IMR-90 (cell line): ENCODE results near the gene OAF. TPM values are rescaled to one million over a fixed set of nuclear protein-coding genes. Genes with fewer than 3 reads are reported as not detected.

ENCODE experiments used
- ATAC-seq: fragments of 200-7000 bp; cut with Tn5 transposase; 2 replicates; pipeline ENCODE4 v1.9.1; 2020; ENCODE audit warnings: low read depth, mild to moderate bottlenecking, moderate library complexity
- BruUV-seq: library from RNA; stranded (reverse); fragments of 400-500 nt; replicated peaks from 2 replicates; lab custom pipeline; 2021; lab: Mats Ljungman, UMichigan
- CTCF ChIA-PET: fragments of 300-600 bp; formaldehyde crosslinking; extraction: SDS; loops from one replicate; lab custom pipeline; 2021; ENCODE audit warnings: antibody characterized with exemption; lab: Yijun Ruan, JAX
- POLR2A ChIA-PET: fragments of 300-600 bp; sonication (Branson Sonifier 250); formaldehyde crosslinking; loops from one replicate; lab custom pipeline; 2022; ENCODE audit warnings: antibody characterized with exemption; ENCODE audit not compliant: unreplicated experiment; lab: Charles Lee
- DNase-seq: peaks from one replicate; pipeline ENCODE4 v3.0.0; 2013
- H2AFZ ChIP-seq: replicated peaks from 2 replicates; pipeline ENCODE3; 2013; ENCODE audit warnings: low read length, mild to moderate bottlenecking; ENCODE audit not compliant: poor library complexity
- H2AK5ac ChIP-seq: 2 replicates; pipeline ENCODE4 v1.6.1; 2013; ENCODE audit warnings: low read depth, low read length, inconsistent platforms
- H2AK9ac ChIP-seq: replicated peaks from 2 replicates; pipeline ENCODE3; 2013; ENCODE audit warnings: mild to moderate bottlenecking, low read depth, low read length, moderate library complexity; ENCODE audit not compliant: poor library complexity
- H2BK120ac ChIP-seq: 2 replicates; pipeline ENCODE4 v1.6.1; 2013; ENCODE audit warnings: low read depth, low read length, inconsistent platforms
- H2BK15ac ChIP-seq: 3 replicates; pipeline ENCODE4 v1.6.1; 2013; ENCODE audit warnings: low read depth, low read length, inconsistent platforms
- H2BK20ac ChIP-seq: 2 replicates; pipeline ENCODE4 v1.6.1; 2013; ENCODE audit warnings: low read depth, mild to moderate bottlenecking, inconsistent platforms, low read length, moderate library complexity
- H2BK5ac ChIP-seq: 2 replicates; pipeline ENCODE4 v1.6.1; 2013; ENCODE audit warnings: mild to moderate bottlenecking, low read depth, low read length, inconsistent platforms; ENCODE audit not compliant: poor library complexity, severe bottlenecking
- H3K14ac ChIP-seq: replicated peaks from 2 replicates; pipeline ENCODE4 v1.6.1; 2013; ENCODE audit warnings: low read depth, low read length, inconsistent platforms
- H3K18ac ChIP-seq: 2 replicates; pipeline ENCODE4 v1.6.1; 2013; ENCODE audit warnings: low read depth, low read length, control low read depth
- H3K23ac ChIP-seq: 2 replicates; pipeline ENCODE4 v1.6.1; 2013; ENCODE audit warnings: low read depth, low read length, inconsistent platforms
- H3K27ac ChIP-seq: 2 replicates; pipeline ENCODE4 v1.5.1; 2013; ENCODE audit warnings: mild to moderate bottlenecking, control low read depth, low read length; ENCODE audit not compliant: insufficient read depth
- H3K27me3 ChIP-seq: 2 replicates; pipeline ENCODE4 v1.6.1; 2013; ENCODE audit warnings: low read length; ENCODE audit not compliant: control insufficient read depth, insufficient read depth
- H3K36me3 ChIP-seq: 2 replicates; pipeline ENCODE4 v1.6.1; 2013; ENCODE audit warnings: low read length, mixed read lengths; ENCODE audit not compliant: control insufficient read depth, insufficient read depth
- H3K4ac ChIP-seq: 2 replicates; pipeline ENCODE4 v1.6.1; 2013; ENCODE audit warnings: low read depth, low read length, inconsistent platforms
- H3K4me1 ChIP-seq: 2 replicates; pipeline ENCODE4 v1.6.1; 2013; ENCODE audit warnings: low read length, mixed read lengths; ENCODE audit not compliant: control insufficient read depth, insufficient read depth
- H3K4me2 ChIP-seq: 2 replicates; pipeline ENCODE4 v1.6.1; 2013; ENCODE audit warnings: low read depth, mild to moderate bottlenecking, control low read depth, low read length, moderate library complexity
- H3K4me3 ChIP-seq: 2 replicates; pipeline ENCODE4 v1.5.1; 2013; ENCODE audit warnings: low read depth, mild to moderate bottlenecking, control low read depth, low read length, moderate library complexity; ENCODE audit not compliant: insufficient read depth
- H3K56ac ChIP-seq: 2 replicates; pipeline ENCODE4 v1.6.1; 2013; ENCODE audit warnings: low read length, inconsistent platforms; ENCODE audit not compliant: insufficient read depth; ENCODE audit errors: extremely low read depth
- H3K79me1 ChIP-seq, 2 experiments: 2 replicates each; pipeline ENCODE4 v1.6.1; 2013; ENCODE audit warnings: low read length in 2 of 2, inconsistent platforms in 1 of 2, low read depth in 1 of 2
- H3K9ac ChIP-seq: 2 replicates; pipeline ENCODE4 v1.6.1; 2013; ENCODE audit warnings: low read depth, low read length, control low read depth
- H3K9me1 ChIP-seq: 2 replicates; pipeline ENCODE4 v1.6.1; 2013; ENCODE audit warnings: low read length, inconsistent platforms; ENCODE audit not compliant: insufficient read depth
- H3K9me3 ChIP-seq: 2 replicates; pipeline ENCODE4 v1.6.1; 2013; ENCODE audit warnings: low read length; ENCODE audit not compliant: control insufficient read depth, insufficient read depth
- H4K20me1 ChIP-seq: 2 replicates; pipeline ENCODE4 v1.6.1; 2013; ENCODE audit warnings: low read length, inconsistent platforms; ENCODE audit not compliant: insufficient read depth
- H4K5ac ChIP-seq: 2 replicates; pipeline ENCODE4 v1.6.1; 2013; ENCODE audit warnings: mild to moderate bottlenecking, low read depth, low read length, control low read depth
- H4K8ac ChIP-seq, 2 experiments: 2 replicates each; pipeline ENCODE4 v1.6.1; 2013; ENCODE audit warnings: low read depth in 2 of 2, low read length in 2 of 2, control low read depth in 1 of 2, inconsistent platforms in 1 of 2
- H4K91ac ChIP-seq: 2 replicates; pipeline ENCODE4 v1.6.1; 2013; ENCODE audit warnings: low read depth, low read length, inconsistent platforms; ENCODE audit not compliant: insufficient read depth
- BHLHE40 ChIP-seq: fragments of 150-350 bp; IDR thresholded peaks from 2 replicates; pipeline ENCODE4 v1.6.1; 2016; ENCODE audit warnings: mild to moderate bottlenecking, low read depth, low read length
- CEBPB ChIP-seq: IDR thresholded peaks from 2 replicates; pipeline ENCODE4 v1.6.1; 2012; ENCODE audit warnings: low read depth, low read length, improper control_type of control experiment
- CHD1 ChIP-seq: IDR thresholded peaks from 2 replicates; pipeline ENCODE4 v1.6.1; 2012; ENCODE audit warnings: low read depth, low read length, improper control_type of control experiment
- FOS ChIP-seq: fragments of 150-350 bp; IDR thresholded peaks from 2 replicates; pipeline ENCODE4 v1.6.1; 2016; ENCODE audit warnings: low read depth, low read length
- MAFK ChIP-seq: IDR thresholded peaks from 2 replicates; pipeline ENCODE4 v1.6.1; 2012; ENCODE audit warnings: low read depth, low read length, improper control_type of control experiment
- MAZ ChIP-seq: IDR thresholded peaks from 2 replicates; pipeline ENCODE4 v1.6.1; 2012; ENCODE audit warnings: low read depth, mild to moderate bottlenecking, low read length, improper control_type of control experiment, moderate library complexity, borderline replicate concordance
- MXI1 ChIP-seq: IDR thresholded peaks from 2 replicates; pipeline ENCODE4 v1.6.1; 2012; ENCODE audit warnings: low read depth, mild to moderate bottlenecking, low read length, moderate library complexity, borderline replicate concordance
- NFE2L2 ChIP-seq: fragments of 150-350 bp; IDR thresholded peaks from 2 replicates; pipeline ENCODE4 v1.6.1; 2016; ENCODE audit warnings: low read depth, mild to moderate bottlenecking, low read length
- POLR2A ChIP-seq: IDR thresholded peaks from 2 replicates; pipeline ENCODE4 v1.6.1; 2012; ENCODE audit warnings: mild to moderate bottlenecking, low read depth, low read length
- RAD21 ChIP-seq: IDR thresholded peaks from 2 replicates; pipeline ENCODE4 v1.6.1; 2012; ENCODE audit warnings: low read length, improper control_type of control experiment
- RCOR1 ChIP-seq: IDR thresholded peaks from 2 replicates; pipeline ENCODE4 v1.6.1; 2012; ENCODE audit warnings: mild to moderate bottlenecking, low read length, improper control_type of control experiment; ENCODE audit not compliant: insufficient replicate concordance
- RFX5 ChIP-seq: IDR thresholded peaks from 2 replicates; pipeline ENCODE4 v1.8.0; 2012; ENCODE audit warnings: low read depth, mild to moderate bottlenecking, low read length, moderate library complexity
- SMC3 ChIP-seq: fragments of 150-350 bp; IDR thresholded peaks from 2 replicates; pipeline ENCODE4 v1.6.1; 2016; ENCODE audit warnings: low read depth, mild to moderate bottlenecking, antibody characterized with exemption, low read length, moderate library complexity
- WGBS, 2 experiments: methylation state at CpG; one replicate each; pipeline versions ENCODE4 v1.1.5 to v1.1.7; 2013; ENCODE audit warnings: missing lambda C conversion rate in 2 of 2; ENCODE audit not compliant: insufficient read length in 1 of 2; ENCODE audit errors: extremely low coverage in 2 of 2; 5-methylcytosine and 5-hydroxymethylcytosine counted together
- dilution Hi-C: fragments of 300-500 bp; cut with HindIII; formaldehyde crosslinking; loops from one replicate; pipeline ENCODE4 v1.14.3; 2018; ENCODE audit warnings: low sequenced_read_pairs; ENCODE audit not compliant: unreplicated experiment
- in situ Hi-C: fragments of 300-500 bp; cut with MboI; formaldehyde crosslinking; loops from 3 replicates; pipeline ENCODE4 v1.14.3; 2019; ENCODE audit warnings: low sequenced_read_pairs, inconsistent platforms, mixed read lengths
- intact Hi-C: fragments of 100-400 bp; cut with micrococcal nuclease; formaldehyde crosslinking; loops from 2 replicates; pipeline ENCODE4 v1.10.0; 2022
- polyA plus RNA-seq, 3 experiments: library from polyadenylated mRNA; depleted of rRNA; stranded (reverse); fragments of >200 nt; gene quantifications; 2 replicates each; pipeline ENCODE4 v1.2.3, GENCODE V29; 2012; ENCODE audit warnings: low replicate concordance in 1 of 3
- total RNA-seq: library from RNA; depleted of rRNA; stranded (reverse); fragments of >200 nt; gene quantifications from 2 replicates; pipeline ENCODE4 v1.2.3, GENCODE V29; 2012
- TF ChIP-seq, protein P1 (sequence below): fragments of 150-350 bp; IDR thresholded peaks from 2 replicates; pipeline ENCODE4 v1.6.1; 2017; ENCODE audit warnings: mild to moderate bottlenecking, antibody characterized with exemption, low read length, low read depth
- TF ChIP-seq, protein P2 (sequence below): conservative IDR thresholded peaks from 2 replicates; pipeline ENCODE4 v1.5.1; 2012; ENCODE audit warnings: mild to moderate bottlenecking, low read depth, low read length, improper control_type of control experiment
- TF ChIP-seq, protein P3 (sequence below): fragments of 150-350 bp; IDR thresholded peaks from 2 replicates; pipeline ENCODE4 v1.6.1; 2016; ENCODE audit warnings: low read depth, mild to moderate bottlenecking, low read length, moderate library complexity, borderline replicate concordance

OAF gene
- total and polyA plus RNA-seq, 2 of the 4 experiments (the other 2 are of a cell fraction), result 9.9 to 42.0 TPM

GRCh38 chr11:120255519-120255866, 44.7 kb downstream of the OAF start:
- DNase-seq (no peak), ATAC-seq (no peak)
- no peak for TF ChIP-seq NFE2L2
- no peak for TF ChIP-seq MAFK
- no peak for TF ChIP-seq FOS
- no peak for TF ChIP-seq RCOR1
- TF ChIP-seq POLR2A, result no peak
- TF ChIP-seq, protein P1, sequence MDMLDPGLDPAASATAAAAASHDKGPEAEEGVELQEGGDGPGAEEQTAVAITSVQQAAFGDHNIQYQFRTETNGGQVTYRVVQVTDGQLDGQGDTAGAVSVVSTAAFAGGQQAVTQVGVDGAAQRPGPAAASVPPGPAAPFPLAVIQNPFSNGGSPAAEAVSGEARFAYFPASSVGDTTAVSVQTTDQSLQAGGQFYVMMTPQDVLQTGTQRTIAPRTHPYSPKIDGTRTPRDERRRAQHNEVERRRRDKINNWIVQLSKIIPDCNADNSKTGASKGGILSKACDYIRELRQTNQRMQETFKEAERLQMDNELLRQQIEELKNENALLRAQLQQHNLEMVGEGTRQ, result no peak
- TF ChIP-seq SMC3, result no peak
- TF ChIP-seq, protein P2, sequence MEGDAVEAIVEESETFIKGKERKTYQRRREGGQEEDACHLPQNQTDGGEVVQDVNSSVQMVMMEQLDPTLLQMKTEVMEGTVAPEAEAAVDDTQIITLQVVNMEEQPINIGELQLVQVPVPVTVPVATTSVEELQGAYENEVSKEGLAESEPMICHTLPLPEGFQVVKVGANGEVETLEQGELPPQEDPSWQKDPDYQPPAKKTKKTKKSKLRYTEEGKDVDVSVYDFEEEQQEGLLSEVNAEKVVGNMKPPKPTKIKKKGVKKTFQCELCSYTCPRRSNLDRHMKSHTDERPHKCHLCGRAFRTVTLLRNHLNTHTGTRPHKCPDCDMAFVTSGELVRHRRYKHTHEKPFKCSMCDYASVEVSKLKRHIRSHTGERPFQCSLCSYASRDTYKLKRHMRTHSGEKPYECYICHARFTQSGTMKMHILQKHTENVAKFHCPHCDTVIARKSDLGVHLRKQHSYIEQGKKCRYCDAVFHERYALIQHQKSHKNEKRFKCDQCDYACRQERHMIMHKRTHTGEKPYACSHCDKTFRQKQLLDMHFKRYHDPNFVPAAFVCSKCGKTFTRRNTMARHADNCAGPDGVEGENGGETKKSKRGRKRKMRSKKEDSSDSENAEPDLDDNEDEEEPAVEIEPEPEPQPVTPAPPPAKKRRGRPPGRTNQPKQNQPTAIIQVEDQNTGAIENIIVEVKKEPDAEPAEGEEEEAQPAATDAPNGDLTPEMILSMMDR, result no peak
- TF ChIP-seq CEBPB, result no peak
- no peak for TF ChIP-seq RFX5
- TF ChIP-seq BHLHE40, result no peak
- TF ChIP-seq CHD1, result no peak
- TF ChIP-seq, protein P3, sequence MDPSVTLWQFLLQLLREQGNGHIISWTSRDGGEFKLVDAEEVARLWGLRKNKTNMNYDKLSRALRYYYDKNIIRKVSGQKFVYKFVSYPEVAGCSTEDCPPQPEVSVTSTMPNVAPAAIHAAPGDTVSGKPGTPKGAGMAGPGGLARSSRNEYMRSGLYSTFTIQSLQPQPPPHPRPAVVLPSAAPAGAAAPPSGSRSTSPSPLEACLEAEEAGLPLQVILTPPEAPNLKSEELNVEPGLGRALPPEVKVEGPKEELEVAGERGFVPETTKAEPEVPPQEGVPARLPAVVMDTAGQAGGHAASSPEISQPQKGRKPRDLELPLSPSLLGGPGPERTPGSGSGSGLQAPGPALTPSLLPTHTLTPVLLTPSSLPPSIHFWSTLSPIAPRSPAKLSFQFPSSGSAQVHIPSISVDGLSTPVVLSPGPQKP, result no peak
- TF ChIP-seq MXI1, result no peak
- no peak for TF ChIP-seq MAZ
- no peak for TF ChIP-seq RAD21
- H3K4me3 ChIP-seq, result no peak overlapping the region
- no peak overlapping the region for H2AK9ac ChIP-seq
- H2AFZ ChIP-seq, result no peak overlapping the region
- H3K4me1 ChIP-seq, result no peaks in the 10 kb centered on the region
- H2BK5ac ChIP-seq, result no peak overlapping the region
- no peak overlapping the region for H3K56ac ChIP-seq
- H3K4ac ChIP-seq, result no peak overlapping the region
- no peak overlapping the region for H3K14ac ChIP-seq
- H3K18ac ChIP-seq, result no peak overlapping the region
- H3K4me2 ChIP-seq, result no peak overlapping the region
- POLR2A ChIA-PET, result no interaction called here
- in situ Hi-C loops (no loop called here), intact Hi-C loops (no loop called here), dilution Hi-C loops (no loop called here)
- H3K9me3 ChIP-seq, result no peaks in the 10 kb centered on the region
- no peak overlapping the region for H3K23ac ChIP-seq
- H4K8ac ChIP-seq, result no peak overlapping the region
- 13% methylated on average over 3 of the region's 9 CpGs; no CpG with 5 or more reads in 1 of the 2 experiments for WGBS, 2 experiments
- no peaks in the 10 kb centered on the region for H3K36me3 ChIP-seq
- H4K5ac ChIP-seq, result no peak overlapping the region
- no peak overlapping the region for H3K27ac ChIP-seq
- no peak overlapping the region for H3K9ac ChIP-seq
- H2BK120ac ChIP-seq, result no peak overlapping the region
- no peak overlapping the region for H2BK15ac ChIP-seq
- no peak overlapping the region for H4K91ac ChIP-seq
- no peaks in the 10 kb centered on the region for H4K20me1 ChIP-seq
- H3K9me1 ChIP-seq, result no peaks in the 10 kb centered on the region
- CTCF ChIA-PET, result no interaction called here
- peaks cover 71% of the 10 kb centered on the region for H3K27me3 ChIP-seq
- no peaks in the 10 kb centered on the region for H3K79me1 ChIP-seq
- H2AK5ac ChIP-seq, result no peak overlapping the region
- H2BK20ac ChIP-seq, result no peak overlapping the region
- BruUV-seq, result no TSS peak
